Type B pancreatic cell (in vitro differentiated cells): ENCODE data around the gene FBXL15. TPM values are rescaled to one million over a fixed set of nuclear protein-coding genes. Genes with fewer than 3 reads are reported as not detected.
A peak's percentile ranks its signal among the peaks of the same experiment; 100 is the strongest.

Experiments used
- DNase-seq: peaks from one replicate; pipeline ENCODE4 v3.0.0; 2021; ENCODE audit warnings: mixed read lengths; ENCODE audit not compliant: unreplicated experiment; ENCODE audit errors: extremely low spot score
- H3K27ac Mint-ChIP-seq: 2 replicates; pipeline ENCODE4 v1.8.0; 2021; ENCODE audit warnings: mild to moderate bottlenecking, mixed read lengths
- H3K27me3 Mint-ChIP-seq: 2 replicates; pipeline ENCODE4 v1.8.0; 2021; ENCODE audit warnings: mixed read lengths
- H3K36me3 Mint-ChIP-seq: 2 replicates; pipeline ENCODE4 v1.8.0; 2021; ENCODE audit warnings: mixed read lengths
- H3K4me1 Mint-ChIP-seq: one replicate; pipeline ENCODE4 v1.8.0; 2021; ENCODE audit warnings: mixed read lengths; ENCODE audit not compliant: unreplicated experiment
- H3K4me3 Mint-ChIP-seq: 2 replicates; pipeline ENCODE4 v1.8.0; 2021; ENCODE audit warnings: mild to moderate bottlenecking, mixed read lengths
- H3K9me3 Mint-ChIP-seq: 2 replicates; pipeline ENCODE4 v1.8.0; 2021; ENCODE audit warnings: mixed read lengths
- CTCF ChIP-seq: fragments of 200-600 bp; sonication (generic); conservative IDR thresholded peaks from 2 replicates; pipeline ENCODE4 v1.5.0; 2021; ENCODE audit warnings: antibody characterized with exemption, mild to moderate bottlenecking
- total RNA-seq: library from RNA; stranded (reverse); gene quantifications from 2 replicates; pipeline ENCODE4 v1.2.1, GENCODE V29; 2021; ENCODE audit warnings: low replicate concordance

The FBXL15 gene
- total RNA-seq, 1 donor from 2014 or later, result 14.8 TPM

- TF ChIP-seq CTCF, result no peak
- H3K27me3 Mint-ChIP-seq, result peaks cover 79% of the 10 kb centered on the region
- H3K27ac Mint-ChIP-seq, result no peak overlapping the region
- peaks cover 14% of the 10 kb centered on the region for H3K4me1 Mint-ChIP-seq
- no peak overlapping the region for H3K4me3 Mint-ChIP-seq
- H3K9me3 Mint-ChIP-seq, result no peaks in the 10 kb centered on the region
- H3K36me3 Mint-ChIP-seq, result peaks cover under 1% of the 10 kb centered on the region
- peak; percentile 68 for DNase-seq
Observed at GRCh38 chr10:102414749-102415148, 5.9 kb upstream of the FBXL15 start.

GRCh38 chr10:102416283-102416682 lies 4.4 kb upstream of the FBXL15 start:
- TF ChIP-seq CTCF, result no peak
- Mint-ChIP-seq H3K36me3 (no peaks in the 10 kb centered on the region), H3K9me3 (no peaks in the 10 kb centered on the region), H3K27ac (no peak overlapping the region), H3K4me3 (peak overlapping the region; percentile 42), H3K27me3 (peaks cover 75% of the 10 kb centered on the region), H3K4me1 (peaks cover 10% of the 10 kb centered on the region)
- peak; percentile 71 for DNase-seq

GRCh38 chr10:102416695-102417094 lies 3.9 kb upstream of the FBXL15 start:
- H3K4me3 Mint-ChIP-seq, result no peak overlapping the region
- no peak for DNase-seq
- peaks cover 71% of the 10 kb centered on the region for H3K27me3 Mint-ChIP-seq
- H3K36me3 Mint-ChIP-seq, result no peaks in the 10 kb centered on the region
- no peaks in the 10 kb centered on the region for H3K9me3 Mint-ChIP-seq
- H3K27ac Mint-ChIP-seq, result no peak overlapping the region
- no peak for TF ChIP-seq CTCF
- peaks cover 8% of the 10 kb centered on the region for H3K4me1 Mint-ChIP-seq

- no peak for TF ChIP-seq CTCF
- peak within 1 kb of the TSS; percentile 51 for H3K27ac Mint-ChIP-seq
- peaks cover 53% of the 10 kb centered on the region for H3K27me3 Mint-ChIP-seq
- no peaks in the 10 kb centered on the region for H3K9me3 Mint-ChIP-seq
- DNase-seq, result peak; percentile 66
- peaks cover 5% of the 10 kb centered on the region for H3K4me1 Mint-ChIP-seq
- H3K4me3 Mint-ChIP-seq, result peak within 1 kb of the TSS; percentile 95
- no peaks in the 10 kb centered on the region for H3K36me3 Mint-ChIP-seq
Observed at GRCh38 chr10:102418622-102419268, 1.9 kb upstream of the FBXL15 start, which contains the start of gene PSD. Gene PSD (minus strand): TSS chr10:102418785. CDS start chr10:102417038, 1,747 bp downstream.

GRCh38 chr10:102419269-102420180 lies 1.1 kb upstream of the FBXL15 start:
- Mint-ChIP-seq H3K4me1 (peaks cover 5% of the 10 kb centered on the region), H3K27me3 (peaks cover 46% of the 10 kb centered on the region), H3K36me3 (no peaks in the 10 kb centered on the region), H3K9me3 (no peaks in the 10 kb centered on the region), H3K4me3 (peak overlapping the region; percentile 95), H3K27ac (peak overlapping the region; percentile 98)
- no peak for TF ChIP-seq CTCF
- peak; percentile 84 for DNase-seq
